Heart left ventricle (tissue), 13 donors: ENCODE data around the gene RNH1.

Experiments
- CTCF ChIP-seq, 12 donors: fragments of 200-600 bp; sonication (generic) in 4 of 12; IDR thresholded peaks; one replicate each; pipeline versions ENCODE4 v1.5.0 to v1.8.0; 2018 to 2022; ENCODE audit warnings: antibody characterized with exemption in 12 of 12, mild to moderate bottlenecking in 5 of 12
- POLR2A ChIP-seq, 2 donors: fragments of 450-650 bp; IDR thresholded peaks; one replicate each; pipeline ENCODE4 v1.6.1; 2017; ENCODE audit warnings: antibody characterized with exemption in 2 of 2, mild to moderate bottlenecking in 2 of 2, moderate library complexity in 2 of 2
- donor health status: ischemic (EF 13 %, LVEDD 7.1; RV severe dilation, severe dysfunction).
- donor health status: DM: no; HTN: yes; CAD: no.
- donor health status: DM: no; HTN: no; CAD: no.
- donor health status: ischemic (EF 25% LVEDD 6.9; RV normal size, moderate dysfunction).
- donor health status: ischemic (EF 25% LVEDD 5.7; RV mildly dilated, moderate dysfunction).
- donor health status: ischemic (EF 35%, LVEDD 5.7; RV mildly dilated, moderate dysfunction).
- donor health status: nonischemic (EF 11% LVEDD 7.7; RV severe dilation, severe dysfunction).
- donor health status: DM: yes; HTN: yes; CAD: no.
- donor health status: PGD.
- donor health status: ischemic (EF 29% LVEDD 5.4; RV normal size, mild dysfunction).
- donor health status: nonischemic (EF 23%, LVEDD 6.1; RV moderate dilation, normal function).

GRCh38 chr11:539971-540481 is 33.0 kb upstream of the RNH1 start:
- no peak for TF ChIP-seq CTCF (IDR thresholded peaks at IDR 0.05)
- no peak for TF ChIP-seq POLR2A (IDR thresholded peaks at IDR 0.05)
